C4-2B (cell line): Measurements from ENCODE around the gene AKAP7.

Experiments used
- H3K27ac ChIP-seq: fragments of 450-650 bp; 2 replicates; pipeline ENCODE4 v1.5.1; 2017
- CTCF ChIP-seq: fragments of 450-650 bp; conservative IDR thresholded peaks from 2 replicates; pipeline ENCODE4 v1.5.1; 2017; ENCODE audit warnings: mild to moderate bottlenecking
- ZFX ChIP-seq: fragments of 450-650 bp; IDR thresholded peaks from 2 replicates; pipeline ENCODE4 v1.6.1; 2017

Gene AKAP7

GRCh38 chr6:131122516-131122915, 12.8 kb upstream of the AKAP7 start:
- TF ChIP-seq CTCF (no peak), ZFX (no peak)
- H3K27ac ChIP-seq: no peak overlapping the region

GRCh38 chr6:131124336-131125071, 10.8 kb upstream of the AKAP7 start:
- TF ChIP-seq ZFX: no peak
- TF ChIP-seq CTCF: no peak
- H3K27ac ChIP-seq: no peak overlapping the region

GRCh38 chr6:131125431-131125830, 9.8 kb upstream of the AKAP7 start:
- H3K27ac ChIP-seq: no peak overlapping the region
- TF ChIP-seq ZFX: no peak
- no peak for TF ChIP-seq CTCF

GRCh38 chr6:131129689-131130553, 5.3 kb upstream of the AKAP7 start:
- TF ChIP-seq CTCF (no peak), ZFX (no peak)
- H3K27ac ChIP-seq: no peak overlapping the region

GRCh38 chr6:131130554-131130940, 4.7 kb upstream of the AKAP7 start:
- TF ChIP-seq ZFX: no peak
- TF ChIP-seq CTCF: no peak
- no peak overlapping the region for H3K27ac ChIP-seq

GRCh38 chr6:131132360-131132759, 2.9 kb upstream of the AKAP7 start:
- no peak overlapping the region for H3K27ac ChIP-seq
- TF ChIP-seq ZFX: no peak
- TF ChIP-seq CTCF: no peak
